OCI-LY1 (cell line): ENCODE data around the gene CORO2B.

Experiments used
- H2AFZ ChIP-seq: fragments of 200-600 bp; sonication (generic), shearing (Covaris generic); 2 replicates; pipeline ENCODE4 v1.6.0; 2014; ENCODE audit warnings: antibody characterized with exemption, mild to moderate bottlenecking, low read length
- H3F3A ChIP-seq: fragments of 200-600 bp; sonication (generic), shearing (Covaris generic); 2 replicates; pipeline ENCODE4 v1.6.0; 2014; ENCODE audit warnings: mild to moderate bottlenecking, antibody characterized with exemption, low read length, moderate library complexity; ENCODE audit not compliant: insufficient read depth
- H3K27ac ChIP-seq: fragments of 200-600 bp; sonication (generic); 2 replicates; pipeline ENCODE4 v1.5.1; 2014; ENCODE audit warnings: low read length, mixed run types, mild to moderate bottlenecking, low read depth; ENCODE audit not compliant: poor library complexity, severe bottlenecking
- H3K27me3 ChIP-seq: fragments of 200-600 bp; sonication (generic); 2 replicates; pipeline ENCODE4 v1.6.0; 2014; ENCODE audit warnings: antibody characterized with exemption, mild to moderate bottlenecking, low read length, moderate library complexity; ENCODE audit not compliant: insufficient read depth
- H3K36me3 ChIP-seq: fragments of 200-600 bp; sonication (generic); 2 replicates; pipeline ENCODE4 v1.6.1; 2014; ENCODE audit warnings: mild to moderate bottlenecking, antibody characterized with exemption, low read length, moderate library complexity, mixed read lengths; ENCODE audit not compliant: insufficient read depth
- H3K4me1 ChIP-seq: fragments of 200-600 bp; sonication (generic); 2 replicates; pipeline ENCODE4 v1.5.1; 2014; ENCODE audit warnings: mild to moderate bottlenecking, low read length, moderate library complexity; ENCODE audit not compliant: insufficient read depth, severe bottlenecking
- H3K4me2 ChIP-seq: fragments of 200-600 bp; sonication (generic), shearing (Covaris generic); 2 replicates; pipeline ENCODE4 v1.6.1; 2014; ENCODE audit warnings: low read length
- H3K4me3 ChIP-seq: fragments of 200-600 bp; sonication (generic); 2 replicates; pipeline ENCODE4 v1.5.1; 2014; ENCODE audit warnings: low read length, low read depth, mild to moderate bottlenecking, mixed read lengths; ENCODE audit not compliant: poor library complexity, severe bottlenecking
- H3K79me2 ChIP-seq: fragments of 200-600 bp; shearing (Covaris generic); 2 replicates; pipeline ENCODE4 v1.6.1; 2016; ENCODE audit warnings: mixed run types, low read length, mixed read lengths; ENCODE audit not compliant: insufficient read depth
- H3K9ac ChIP-seq: fragments of 200-600 bp; sonication (generic), shearing (Covaris generic); 2 replicates; pipeline ENCODE4 v1.6.1; 2014; ENCODE audit warnings: mild to moderate bottlenecking, low read length, mixed read lengths
- H3K9me2 ChIP-seq: fragments of 200-600 bp; sonication (generic), shearing (Covaris generic); 2 replicates; pipeline ENCODE4 v1.6.1; 2014; ENCODE audit warnings: low read depth, mild to moderate bottlenecking, low read length, mixed read lengths
- H3K9me3 ChIP-seq: fragments of 200-600 bp; shearing (Covaris generic); 2 replicates; pipeline ENCODE4 v1.6.1; 2014; ENCODE audit warnings: low read length, mixed read lengths
- H4K20me1 ChIP-seq: fragments of 200-600 bp; sonication (generic), shearing (Covaris generic); 2 replicates; pipeline ENCODE4 v1.6.0; 2016; ENCODE audit warnings: mild to moderate bottlenecking, low read length; ENCODE audit not compliant: insufficient read depth
- EZH2 ChIP-seq: fragments of 200-600 bp; sonication (generic), shearing (Covaris generic); IDR thresholded peaks from 2 replicates; pipeline ENCODE4 v1.8.0; 2017; ENCODE audit warnings: borderline replicate concordance, mixed run types, mild to moderate bottlenecking, antibody characterized with exemption, low read length, moderate library complexity, mixed read lengths
- TF ChIP-seq, protein P1 (sequence below): fragments of 200-600 bp; sonication (generic), shearing (Covaris generic); IDR thresholded peaks from 2 replicates; pipeline ENCODE4 v1.5.1; 2017; ENCODE audit warnings: mild to moderate bottlenecking, antibody characterized with exemption, low read length, moderate library complexity, mixed read lengths

The CORO2B gene

GRCh38 chr15:68593341-68593740 is 14.5 kb downstream of the CORO2B start:
- no peak overlapping the region for H3K9ac ChIP-seq
- H3K4me2 ChIP-seq = no peak overlapping the region
- no peak overlapping the region for H2AFZ ChIP-seq
- no peaks in the 10 kb centered on the region for H3K9me3 ChIP-seq
- no peaks in the 10 kb centered on the region for H3K79me2 ChIP-seq
- no peaks in the 10 kb centered on the region for H3K36me3 ChIP-seq
- H3K27me3 ChIP-seq = 0 out of 2 replicates have a peak, but pooled peaks cover 6% of the 10 kb centered on the region
- H3F3A ChIP-seq = no peaks in the 10 kb centered on the region
- TF ChIP-seq, protein P1, sequence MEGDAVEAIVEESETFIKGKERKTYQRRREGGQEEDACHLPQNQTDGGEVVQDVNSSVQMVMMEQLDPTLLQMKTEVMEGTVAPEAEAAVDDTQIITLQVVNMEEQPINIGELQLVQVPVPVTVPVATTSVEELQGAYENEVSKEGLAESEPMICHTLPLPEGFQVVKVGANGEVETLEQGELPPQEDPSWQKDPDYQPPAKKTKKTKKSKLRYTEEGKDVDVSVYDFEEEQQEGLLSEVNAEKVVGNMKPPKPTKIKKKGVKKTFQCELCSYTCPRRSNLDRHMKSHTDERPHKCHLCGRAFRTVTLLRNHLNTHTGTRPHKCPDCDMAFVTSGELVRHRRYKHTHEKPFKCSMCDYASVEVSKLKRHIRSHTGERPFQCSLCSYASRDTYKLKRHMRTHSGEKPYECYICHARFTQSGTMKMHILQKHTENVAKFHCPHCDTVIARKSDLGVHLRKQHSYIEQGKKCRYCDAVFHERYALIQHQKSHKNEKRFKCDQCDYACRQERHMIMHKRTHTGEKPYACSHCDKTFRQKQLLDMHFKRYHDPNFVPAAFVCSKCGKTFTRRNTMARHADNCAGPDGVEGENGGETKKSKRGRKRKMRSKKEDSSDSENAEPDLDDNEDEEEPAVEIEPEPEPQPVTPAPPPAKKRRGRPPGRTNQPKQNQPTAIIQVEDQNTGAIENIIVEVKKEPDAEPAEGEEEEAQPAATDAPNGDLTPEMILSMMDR = no peak
- TF ChIP-seq EZH2 = no peak
- H4K20me1 ChIP-seq = no peaks in the 10 kb centered on the region
- no peaks in the 10 kb centered on the region for H3K4me1 ChIP-seq
- no peak overlapping the region for H3K4me3 ChIP-seq
- H3K27ac ChIP-seq = no peak overlapping the region
- H3K9me2 ChIP-seq = no peaks in the 10 kb centered on the region

DNA sequence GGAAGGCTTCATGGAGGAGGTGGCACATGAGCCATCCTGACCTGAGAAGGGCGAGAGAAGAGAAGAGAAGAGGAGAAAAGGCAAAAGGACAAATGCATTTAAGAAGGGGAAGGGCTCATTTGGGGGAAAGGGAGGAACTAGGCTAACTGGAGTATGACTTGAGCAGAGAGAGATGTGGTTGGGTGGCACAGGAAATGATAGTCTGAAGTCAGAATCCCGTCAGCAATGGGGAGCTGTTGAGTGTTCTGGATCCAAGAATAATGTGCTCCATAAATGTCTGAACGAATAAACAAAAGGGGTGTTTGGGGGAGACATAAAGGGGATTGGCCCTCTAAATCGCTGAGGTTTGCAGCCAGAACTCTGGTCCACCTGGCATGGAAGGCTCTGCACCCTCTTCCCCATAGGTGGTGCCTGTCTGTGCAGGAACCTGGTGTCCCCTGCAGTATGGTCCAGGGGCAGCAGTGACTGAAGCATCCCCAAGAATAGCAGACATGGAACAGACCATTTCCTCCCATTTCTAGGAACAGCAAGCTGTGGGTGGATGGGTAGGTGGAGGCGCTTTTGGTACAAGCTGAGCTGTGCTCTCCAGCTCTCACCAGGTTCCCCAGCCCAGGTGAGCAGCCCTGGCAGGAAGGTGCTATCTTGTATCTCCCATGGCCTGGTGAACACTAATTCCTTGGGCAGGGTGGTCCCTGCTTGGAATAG is 15.2 kb downstream of the CORO2B start:
- Histone ChIP-seq H3F3A (no peaks in the 10 kb centered on the region), H3K79me2 (no peaks in the 10 kb centered on the region), H3K9me3 (no peaks in the 10 kb centered on the region), H3K27ac (no peak overlapping the region), H2AFZ (no peak overlapping the region), H3K4me1 (no peaks in the 10 kb centered on the region), H3K9me2 (no peaks in the 10 kb centered on the region), H4K20me1 (no peaks in the 10 kb centered on the region), H3K9ac (no peak overlapping the region), H3K27me3 (0 out of 2 replicates have a peak, but pooled peaks cover 6% of the 10 kb centered on the region), H3K4me3 (no peak overlapping the region), H3K36me3 (no peaks in the 10 kb centered on the region), H3K4me2 (no peak overlapping the region)
- TF ChIP-seq, protein P1 = no peak
- no peak for TF ChIP-seq EZH2

DNA sequence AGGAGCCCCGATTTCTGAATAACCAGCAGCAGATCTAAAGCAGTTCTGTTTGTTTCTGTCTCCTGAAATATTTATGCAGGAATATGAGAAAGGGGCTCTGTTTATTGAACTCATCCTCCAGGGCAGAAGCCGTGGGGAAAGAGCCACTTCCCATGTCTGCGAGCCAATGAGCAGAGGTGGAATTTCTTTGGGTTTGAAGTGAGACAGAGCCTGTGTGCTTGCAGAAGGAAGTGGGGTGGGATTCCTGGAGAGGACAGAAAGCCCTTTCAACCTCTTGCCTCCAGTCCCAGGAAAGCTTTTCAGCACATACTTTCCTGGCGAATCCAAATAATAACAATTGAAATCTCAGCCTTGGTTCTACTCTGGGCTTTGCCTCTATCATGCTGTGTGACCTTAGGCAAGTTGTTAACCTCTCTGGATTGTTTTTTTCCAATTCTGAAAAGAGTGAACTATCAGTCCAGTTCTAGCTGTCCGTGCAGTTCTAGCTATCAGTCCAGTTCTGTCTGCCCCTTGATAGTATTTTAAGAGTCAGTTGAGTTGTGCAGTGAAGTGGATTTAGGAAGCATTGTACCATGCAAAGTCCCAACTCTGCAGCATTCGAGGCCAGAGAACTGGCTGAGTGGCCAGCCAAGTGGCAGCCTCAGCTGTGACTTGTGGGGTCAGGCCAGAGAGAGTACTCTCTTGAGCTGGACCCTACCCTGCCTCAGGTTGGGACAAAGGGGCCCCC is 15.9 kb downstream of the CORO2B start:
- Histone ChIP-seq H3K9me2 (no peaks in the 10 kb centered on the region), H3K9me3 (no peaks in the 10 kb centered on the region), H3K79me2 (no peaks in the 10 kb centered on the region), H3K4me3 (no peak overlapping the region), H3K27ac (no peak overlapping the region), H3F3A (no peaks in the 10 kb centered on the region), H3K36me3 (no peaks in the 10 kb centered on the region), H4K20me1 (no peaks in the 10 kb centered on the region), H3K4me1 (no peaks in the 10 kb centered on the region), H3K9ac (no peak overlapping the region), H3K4me2 (no peak overlapping the region), H2AFZ (no peak overlapping the region), H3K27me3 (0 out of 2 replicates have a peak, but pooled peaks cover 6% of the 10 kb centered on the region)
- TF ChIP-seq EZH2 = no peak
- TF ChIP-seq, protein P1 = no peak
